Stimulated activated CD8-positive, alpha-beta memory T cell treated with anti-CD3 and anti-CD28 coated beads, Interleukin-12 subunit alpha, Interleukin-12 subunit beta, amount 100 ng/mL, for 4 hours (primary cell): ENCODE data around the gene ZNF219.
"Not testable (repeated sequence)": the region's sequence is repeated elsewhere in the genome, so short reads cannot be mapped to it uniquely, and the experiment has no call there.

Experiments used
- DNase-seq: peaks from one replicate; pipeline ENCODE4 v3.0.0-alpha.2; 2020; ENCODE audit warnings: low read depth

Gene ZNF219

GRCh38 chr14:21043387-21043973 lies 55.0 kb downstream of the ZNF219 start:
- no peak for DNase-seq

DNA sequence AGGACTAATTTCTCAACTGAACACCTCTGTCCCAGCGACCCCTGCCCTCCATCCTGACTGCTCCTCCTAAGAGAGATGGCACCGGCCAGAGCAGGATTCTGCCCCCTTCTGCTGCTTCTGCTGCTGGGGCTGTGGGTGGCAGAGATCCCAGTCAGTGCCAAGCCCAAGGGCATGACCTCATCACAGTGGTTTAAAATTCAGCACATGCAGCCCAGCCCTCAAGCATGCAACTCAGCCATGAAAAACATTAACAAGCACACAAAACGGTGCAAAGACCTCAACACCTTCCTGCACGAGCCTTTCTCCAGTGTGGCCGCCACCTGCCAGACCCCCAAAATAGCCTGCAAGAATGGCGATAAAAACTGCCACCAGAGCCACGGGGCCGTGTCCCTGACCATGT lies 55.5 kb downstream of the ZNF219 start:
- DNase-seq: no peak

- no peak for DNase-seq
Observed at GRCh38 chr14:21041676-21042433, 56.6 kb downstream of the ZNF219 start, which contains the start of gene RNASE7. Gene RNASE7 (plus strand): TSS chr14:21042362. CDS start chr14:21042993, 631 bp downstream.

DNA sequence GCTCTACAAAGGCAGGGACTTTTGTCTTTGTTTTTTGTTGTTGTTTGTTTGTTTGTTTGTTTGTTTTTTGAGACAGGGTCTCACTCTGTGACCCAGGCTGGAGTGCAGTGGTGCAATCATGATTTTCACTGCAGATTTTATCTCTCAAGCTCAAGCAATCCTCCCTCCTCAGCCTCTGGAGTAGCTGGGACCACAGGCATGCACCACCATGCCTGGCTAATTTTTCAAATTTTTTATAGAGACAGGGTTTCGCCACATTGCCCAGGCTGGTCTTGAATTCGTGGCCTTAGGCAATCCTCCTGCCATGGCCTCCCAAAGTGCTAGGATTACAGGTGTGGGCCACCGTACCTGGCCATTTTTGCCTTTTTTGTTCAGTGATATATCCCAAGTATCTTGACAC lies 57.5 kb downstream of the ZNF219 start:
- DNase-seq: not testable (repeated sequence)

GRCh38 chr14:21040370-21040925 lies 58.0 kb downstream of the ZNF219 start:
- no peak for DNase-seq
